Measurements from ENCODE around the gene XPO4.

The XPO4 gene

GRCh38 chr13:20848944-20849343, 53.6 kb downstream of the XPO4 start:
- H3K4me3 ChIP-seq (ENCODE audit: low read depth, low read length), result no peak overlapping the region
- H3K36me3 ChIP-seq (ENCODE audit: control insufficient read depth, insufficient read depth, low read length), result no peaks in the 10 kb centered on the region
- no peaks in the 10 kb centered on the region for H3K4me1 ChIP-seq
- no peak overlapping the region for H3K27ac ChIP-seq
- H3K79me2 ChIP-seq, result no peaks in the 10 kb centered on the region
- H2AFZ ChIP-seq, result no peak overlapping the region
- no peak for TF ChIP-seq CTCF (IDR thresholded peaks at IDR 0.05)
- H3K9ac ChIP-seq, result no peak overlapping the region
- no peaks in the 10 kb centered on the region for H3K9me3 ChIP-seq (ENCODE audit: control insufficient read depth, low read length)
- H3K4me2 ChIP-seq (ENCODE audit: low read length), result no peak overlapping the region
- H3K27me3 ChIP-seq (ENCODE audit: control insufficient read depth, insufficient read depth, low read length), result no peaks in the 10 kb centered on the region

- Histone ChIP-seq H3K4me3 (ENCODE audit: low read depth, low read length) (no peak overlapping the region), H3K36me3 (ENCODE audit: control insufficient read depth, insufficient read depth, low read length) (no peaks in the 10 kb centered on the region), H3K27me3 (ENCODE audit: control insufficient read depth, insufficient read depth, low read length) (no peaks in the 10 kb centered on the region), H2AFZ (no peak overlapping the region), H3K27ac (no peak overlapping the region), H3K9ac (no peak overlapping the region), H3K79me2 (no peaks in the 10 kb centered on the region), H3K4me2 (ENCODE audit: low read length) (no peak overlapping the region), H3K4me1 (no peaks in the 10 kb centered on the region), H3K9me3 (ENCODE audit: control insufficient read depth, low read length) (no peaks in the 10 kb centered on the region)
- no peak for TF ChIP-seq CTCF (IDR thresholded peaks at IDR 0.05)
Measured at GRCh38 chr13:20848203-20848602, 54.3 kb downstream of the XPO4 start.

- no peaks in the 10 kb centered on the region for H3K36me3 ChIP-seq (ENCODE audit: control insufficient read depth, insufficient read depth, low read length)
- H3K9me3 ChIP-seq (ENCODE audit: control insufficient read depth, low read length), result no peaks in the 10 kb centered on the region
- H3K4me1 ChIP-seq, result no peaks in the 10 kb centered on the region
- TF ChIP-seq CTCF (IDR thresholded peaks at IDR 0.05), result no peak
- H3K27me3 ChIP-seq (ENCODE audit: control insufficient read depth, insufficient read depth, low read length), result no peaks in the 10 kb centered on the region
- no peak overlapping the region for H3K4me3 ChIP-seq (ENCODE audit: low read depth, low read length)
- no peaks in the 10 kb centered on the region for H3K79me2 ChIP-seq
- H3K27ac ChIP-seq, result no peak overlapping the region
- H3K9ac ChIP-seq, result no peak overlapping the region
- no peak overlapping the region for H3K4me2 ChIP-seq (ENCODE audit: low read length)
- no peak overlapping the region for H2AFZ ChIP-seq
Measured at GRCh38 chr13:20847296-20847695, 55.2 kb downstream of the XPO4 start.

GRCh38 chr13:20843166-20843565, 59.4 kb downstream of the XPO4 start:
- Histone ChIP-seq H3K4me2 (ENCODE audit: low read length) (no peak overlapping the region), H3K9me3 (ENCODE audit: control insufficient read depth, low read length) (no peaks in the 10 kb centered on the region), H3K9ac (no peak overlapping the region), H3K4me1 (no peaks in the 10 kb centered on the region), H3K27ac (no peak overlapping the region), H3K79me2 (no peaks in the 10 kb centered on the region), H3K4me3 (ENCODE audit: low read depth, low read length) (no peak overlapping the region), H3K36me3 (ENCODE audit: control insufficient read depth, insufficient read depth, low read length) (no peaks in the 10 kb centered on the region), H3K27me3 (ENCODE audit: control insufficient read depth, insufficient read depth, low read length) (no peaks in the 10 kb centered on the region), H2AFZ (no peak overlapping the region)
- TF ChIP-seq CTCF (IDR thresholded peaks at IDR 0.05), result no peak

- no peak overlapping the region for H3K4me2 ChIP-seq (ENCODE audit: low read length)
- no peak overlapping the region for H2AFZ ChIP-seq
- no peaks in the 10 kb centered on the region for H3K4me1 ChIP-seq
- H3K36me3 ChIP-seq (ENCODE audit: control insufficient read depth, insufficient read depth, low read length), result no peaks in the 10 kb centered on the region
- no peaks in the 10 kb centered on the region for H3K79me2 ChIP-seq
- TF ChIP-seq CTCF (IDR thresholded peaks at IDR 0.05), result no peak
- no peak overlapping the region for H3K9ac ChIP-seq
- H3K27ac ChIP-seq, result no peak overlapping the region
- no peaks in the 10 kb centered on the region for H3K27me3 ChIP-seq (ENCODE audit: control insufficient read depth, insufficient read depth, low read length)
- H3K9me3 ChIP-seq (ENCODE audit: control insufficient read depth, low read length), result no peaks in the 10 kb centered on the region
- no peak overlapping the region for H3K4me3 ChIP-seq (ENCODE audit: low read depth, low read length)
Measured at GRCh38 chr13:20840568-20840967, 62.0 kb downstream of the XPO4 start.

All from parathyroid adenoma (tissue), 2 donors.